Lower leg skin (tissue), 3 donors: ENCODE measurements around the gene IBA57.

Experiments used
- POLR2A ChIP-seq, 2 donors: fragments of 450-650 bp; IDR thresholded peaks; one replicate each; pipeline ENCODE4 v1.6.1; 2016 to 2017; ENCODE audit warnings: antibody characterized with exemption in 2 of 2, mild to moderate bottlenecking in 1 of 2, moderate library complexity in 1 of 2
- TF ChIP-seq, protein P1 (sequence below), 3 donors: fragments of 450-650 bp; IDR thresholded peaks; one replicate each; pipeline ENCODE4 v1.5.1; 2016; ENCODE audit warnings: antibody characterized with exemption in 3 of 3, mild to moderate bottlenecking in 3 of 3, moderate library complexity in 2 of 3

GRCh38 chr1:228212415-228212965 lies 46.9 kb downstream of the IBA57 start:
- TF ChIP-seq, protein P1, sequence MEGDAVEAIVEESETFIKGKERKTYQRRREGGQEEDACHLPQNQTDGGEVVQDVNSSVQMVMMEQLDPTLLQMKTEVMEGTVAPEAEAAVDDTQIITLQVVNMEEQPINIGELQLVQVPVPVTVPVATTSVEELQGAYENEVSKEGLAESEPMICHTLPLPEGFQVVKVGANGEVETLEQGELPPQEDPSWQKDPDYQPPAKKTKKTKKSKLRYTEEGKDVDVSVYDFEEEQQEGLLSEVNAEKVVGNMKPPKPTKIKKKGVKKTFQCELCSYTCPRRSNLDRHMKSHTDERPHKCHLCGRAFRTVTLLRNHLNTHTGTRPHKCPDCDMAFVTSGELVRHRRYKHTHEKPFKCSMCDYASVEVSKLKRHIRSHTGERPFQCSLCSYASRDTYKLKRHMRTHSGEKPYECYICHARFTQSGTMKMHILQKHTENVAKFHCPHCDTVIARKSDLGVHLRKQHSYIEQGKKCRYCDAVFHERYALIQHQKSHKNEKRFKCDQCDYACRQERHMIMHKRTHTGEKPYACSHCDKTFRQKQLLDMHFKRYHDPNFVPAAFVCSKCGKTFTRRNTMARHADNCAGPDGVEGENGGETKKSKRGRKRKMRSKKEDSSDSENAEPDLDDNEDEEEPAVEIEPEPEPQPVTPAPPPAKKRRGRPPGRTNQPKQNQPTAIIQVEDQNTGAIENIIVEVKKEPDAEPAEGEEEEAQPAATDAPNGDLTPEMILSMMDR (IDR thresholded peaks at IDR 0.05) = no peak
- no peak for TF ChIP-seq POLR2A (IDR thresholded peaks at IDR 0.05)
